ENCODE results near the gene PER3.
"Not testable (repeated sequence)": the region's sequence is repeated elsewhere in the genome, so short reads cannot be mapped to it uniquely, and the experiment has no call there.

Gene PER3

GRCh38 chr1:7789828-7790227, 5.7 kb downstream of the PER3 start:
- H3K9me3 Mint-ChIP-seq = peaks cover 14% of the 10 kb centered on the region

GRCh38 chr1:7791027-7791426, 6.9 kb downstream of the PER3 start:
- peaks cover 14% of the 10 kb centered on the region for H3K9me3 Mint-ChIP-seq
- not testable (repeated sequence) for H3K4me3 Mint-ChIP-seq; H3K4me1 Mint-ChIP-seq (ENCODE audit: low read depth); H3K27ac Mint-ChIP-seq; H3K27me3 Mint-ChIP-seq
- H3K36me3 Mint-ChIP-seq (ENCODE audit: low read depth) = peaks cover 38% of the 10 kb centered on the region

More at GRCh38 chr1:7789828-7790227, 5.7 kb downstream of the PER3 start:
- Mint-ChIP-seq H3K27me3 (no peaks in the 10 kb centered on the region), H3K36me3 (ENCODE audit: low read depth) (peaks cover 45% of the 10 kb centered on the region), H3K4me1 (ENCODE audit: low read depth) (peaks cover 4% of the 10 kb centered on the region), H3K4me3 (no peak overlapping the region), H3K27ac (no peak overlapping the region)

GRCh38 chr1:7795406-7795805, 11.3 kb downstream of the PER3 start:
- Mint-ChIP-seq H3K4me3 (no peak overlapping the region), H3K9me3 (peaks cover 7% of the 10 kb centered on the region)

GRCh38 chr1:7805460-7805859, 21.4 kb downstream of the PER3 start:
- H3K27me3 Mint-ChIP-seq = no peaks in the 10 kb centered on the region
- H3K36me3 Mint-ChIP-seq (ENCODE audit: low read depth) = peaks cover 11% of the 10 kb centered on the region
- no peaks in the 10 kb centered on the region for H3K9me3 Mint-ChIP-seq
- H3K4me3 Mint-ChIP-seq = no peak overlapping the region
- no peaks in the 10 kb centered on the region for H3K4me1 Mint-ChIP-seq (ENCODE audit: low read depth)
- H3K27ac Mint-ChIP-seq = no peak overlapping the region

More at GRCh38 chr1:7795406-7795805, 11.3 kb downstream of the PER3 start:
- Mint-ChIP-seq H3K4me1 (ENCODE audit: low read depth) (no peaks in the 10 kb centered on the region), H3K36me3 (ENCODE audit: low read depth) (peaks cover 28% of the 10 kb centered on the region), H3K27ac (no peak overlapping the region), H3K27me3 (no peaks in the 10 kb centered on the region)

- Mint-ChIP-seq H3K27ac (no peak overlapping the region), H3K27me3 (no peaks in the 10 kb centered on the region), H3K4me3 (no peak overlapping the region), H3K4me1 (ENCODE audit: low read depth) (no peaks in the 10 kb centered on the region), H3K9me3 (peaks cover 6% of the 10 kb centered on the region), H3K36me3 (ENCODE audit: low read depth) (peaks cover 32% of the 10 kb centered on the region)
Observed at GRCh38 chr1:7808253-7808844, 24.3 kb downstream of the PER3 start.

- Mint-ChIP-seq H3K9me3 (peaks cover 15% of the 10 kb centered on the region), H3K4me1 (ENCODE audit: low read depth) (no peaks in the 10 kb centered on the region), H3K36me3 (ENCODE audit: low read depth) (peaks cover 38% of the 10 kb centered on the region), H3K4me3 (no peak overlapping the region), H3K27me3 (no peaks in the 10 kb centered on the region), H3K27ac (no peak overlapping the region)
Observed at GRCh38 chr1:7809742-7810141, 25.7 kb downstream of the PER3 start.

- Mint-ChIP-seq H3K36me3 (ENCODE audit: low read depth) (peaks cover 36% of the 10 kb centered on the region), H3K9me3 (peaks cover 15% of the 10 kb centered on the region), H3K4me1 (ENCODE audit: low read depth) (no peaks in the 10 kb centered on the region), H3K27ac (no peak overlapping the region), H3K4me3 (no peak overlapping the region), H3K27me3 (no peaks in the 10 kb centered on the region)
Observed at GRCh38 chr1:7810395-7810794, 26.3 kb downstream of the PER3 start.

- Mint-ChIP-seq H3K9me3 (peaks cover 15% of the 10 kb centered on the region), H3K27ac (peak overlapping the region; percentile 40), H3K4me3 (no peak overlapping the region), H3K27me3 (no peaks in the 10 kb centered on the region), H3K36me3 (ENCODE audit: low read depth) (peaks cover 37% of the 10 kb centered on the region), H3K4me1 (ENCODE audit: low read depth) (no peaks in the 10 kb centered on the region)
Observed at GRCh38 chr1:7811476-7811875, 27.4 kb downstream of the PER3 start.

- peaks cover 37% of the 10 kb centered on the region for H3K36me3 Mint-ChIP-seq (ENCODE audit: low read depth)
- no peak overlapping the region for H3K4me3 Mint-ChIP-seq
Observed at GRCh38 chr1:7813677-7814373, 29.7 kb downstream of the PER3 start.

GRCh38 chr1:7821282-7821681, 37.2 kb downstream of the PER3 start:
- H3K4me3 Mint-ChIP-seq = no peak overlapping the region
- peaks cover 25% of the 10 kb centered on the region for H3K36me3 Mint-ChIP-seq (ENCODE audit: low read depth)
- H3K27me3 Mint-ChIP-seq = no peaks in the 10 kb centered on the region
- H3K4me1 Mint-ChIP-seq (ENCODE audit: low read depth) = no peaks in the 10 kb centered on the region
- no peak overlapping the region for H3K27ac Mint-ChIP-seq
- no peaks in the 10 kb centered on the region for H3K9me3 Mint-ChIP-seq

More at GRCh38 chr1:7813677-7814373, 29.7 kb downstream of the PER3 start:
- Mint-ChIP-seq H3K9me3 (peaks cover 15% of the 10 kb centered on the region), H3K27ac (no peak overlapping the region), H3K27me3 (no peaks in the 10 kb centered on the region), H3K4me1 (ENCODE audit: low read depth) (no peaks in the 10 kb centered on the region)

- Mint-ChIP-seq H3K9me3 (no peaks in the 10 kb centered on the region), H3K4me3 (no peak overlapping the region), H3K27ac (no peak overlapping the region), H3K36me3 (ENCODE audit: low read depth) (peaks cover 35% of the 10 kb centered on the region), H3K4me1 (ENCODE audit: low read depth) (peaks cover 7% of the 10 kb centered on the region), H3K27me3 (no peaks in the 10 kb centered on the region)
Observed at GRCh38 chr1:7824701-7825100, 40.6 kb downstream of the PER3 start.

GRCh38 chr1:7826363-7826762, 42.3 kb downstream of the PER3 start:
- Mint-ChIP-seq H3K27ac (no peak overlapping the region), H3K4me3 (peak overlapping the region; percentile 78), H3K4me1 (ENCODE audit: low read depth) (peaks cover 11% of the 10 kb centered on the region), H3K36me3 (ENCODE audit: low read depth) (peaks cover 30% of the 10 kb centered on the region), H3K9me3 (no peaks in the 10 kb centered on the region), H3K27me3 (no peaks in the 10 kb centered on the region)

GRCh38 chr1:7827126-7827955, 43.2 kb downstream of the PER3 start:
- H3K4me1 Mint-ChIP-seq (ENCODE audit: low read depth) = peaks cover 15% of the 10 kb centered on the region
- peaks cover 29% of the 10 kb centered on the region for H3K36me3 Mint-ChIP-seq (ENCODE audit: low read depth)
- H3K27ac Mint-ChIP-seq = peak overlapping the region; percentile 53
- no peaks in the 10 kb centered on the region for H3K9me3 Mint-ChIP-seq
- no peaks in the 10 kb centered on the region for H3K27me3 Mint-ChIP-seq
- peak overlapping the region; percentile 78 for H3K4me3 Mint-ChIP-seq

GRCh38 chr1:7831458-7831857, 47.4 kb downstream of the PER3 start:
- no peaks in the 10 kb centered on the region for H3K27me3 Mint-ChIP-seq
- H3K4me3 Mint-ChIP-seq = no peak overlapping the region
- no peaks in the 10 kb centered on the region for H3K9me3 Mint-ChIP-seq
- peaks cover 15% of the 10 kb centered on the region for H3K4me1 Mint-ChIP-seq (ENCODE audit: low read depth)
- no peak overlapping the region for H3K27ac Mint-ChIP-seq
- H3K36me3 Mint-ChIP-seq (ENCODE audit: low read depth) = peaks cover 35% of the 10 kb centered on the region

- Mint-ChIP-seq H3K4me1 (ENCODE audit: low read depth) (peaks cover 15% of the 10 kb centered on the region), H3K9me3 (no peaks in the 10 kb centered on the region), H3K36me3 (ENCODE audit: low read depth) (peaks cover 39% of the 10 kb centered on the region), H3K27ac (no peak overlapping the region), H3K4me3 (no peak overlapping the region), H3K27me3 (no peaks in the 10 kb centered on the region)
Observed at GRCh38 chr1:7833035-7833434, 48.9 kb downstream of the PER3 start.
